ENCODE results near the gene BANP. TPM values are rescaled to one million over a fixed set of nuclear protein-coding genes. Genes with fewer than 3 reads are reported as not detected.

Gene BANP
- total and polyA plus RNA-seq, 2 of the 8 experiments (the other 6 are each of a cell fraction or from before 2014, with no cell fraction given): 25.8 to 39.8 TPM

GRCh38 chr16:88066680-88067529 is 115.7 kb downstream of the BANP start (continued):
- no peak for TF ChIP-seq E2F6 (IDR thresholded peaks at IDR 0.05)
- TF ChIP-seq PHF8 (conservative IDR thresholded peaks at IDR 0.05; ENCODE audit: low read depth, low read length): no peak
- TF ChIP-seq CBX8 (IDR thresholded peaks at IDR 0.05; ENCODE audit: borderline replicate concordance, low read depth, low read length): no peak
- TF ChIP-seq TBP (IDR thresholded peaks at IDR 0.05; ENCODE audit: low read depth, low read length): no peak
- TF ChIP-seq POU5F1 (IDR thresholded peaks at IDR 0.05; ENCODE audit: low read depth, low read length): no peak
